HG03460 (cell line): ENCODE measurements around the gene TFPT.
A peak's percentile ranks its signal among the peaks of the same experiment; 100 is the strongest.

Source experiments
- ATAC-seq: cut with Tn5 transposase; IDR thresholded peaks from one replicate; pipeline ENCODE4 v1.9.1; 2021; ENCODE audit not compliant: unreplicated experiment

The TFPT gene, protein sequence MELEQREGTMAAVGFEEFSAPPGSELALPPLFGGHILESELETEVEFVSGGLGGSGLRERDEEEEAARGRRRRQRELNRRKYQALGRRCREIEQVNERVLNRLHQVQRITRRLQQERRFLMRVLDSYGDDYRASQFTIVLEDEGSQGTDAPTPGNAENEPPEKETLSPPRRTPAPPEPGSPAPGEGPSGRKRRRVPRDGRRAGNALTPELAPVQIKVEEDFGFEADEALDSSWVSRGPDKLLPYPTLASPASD

DNA sequence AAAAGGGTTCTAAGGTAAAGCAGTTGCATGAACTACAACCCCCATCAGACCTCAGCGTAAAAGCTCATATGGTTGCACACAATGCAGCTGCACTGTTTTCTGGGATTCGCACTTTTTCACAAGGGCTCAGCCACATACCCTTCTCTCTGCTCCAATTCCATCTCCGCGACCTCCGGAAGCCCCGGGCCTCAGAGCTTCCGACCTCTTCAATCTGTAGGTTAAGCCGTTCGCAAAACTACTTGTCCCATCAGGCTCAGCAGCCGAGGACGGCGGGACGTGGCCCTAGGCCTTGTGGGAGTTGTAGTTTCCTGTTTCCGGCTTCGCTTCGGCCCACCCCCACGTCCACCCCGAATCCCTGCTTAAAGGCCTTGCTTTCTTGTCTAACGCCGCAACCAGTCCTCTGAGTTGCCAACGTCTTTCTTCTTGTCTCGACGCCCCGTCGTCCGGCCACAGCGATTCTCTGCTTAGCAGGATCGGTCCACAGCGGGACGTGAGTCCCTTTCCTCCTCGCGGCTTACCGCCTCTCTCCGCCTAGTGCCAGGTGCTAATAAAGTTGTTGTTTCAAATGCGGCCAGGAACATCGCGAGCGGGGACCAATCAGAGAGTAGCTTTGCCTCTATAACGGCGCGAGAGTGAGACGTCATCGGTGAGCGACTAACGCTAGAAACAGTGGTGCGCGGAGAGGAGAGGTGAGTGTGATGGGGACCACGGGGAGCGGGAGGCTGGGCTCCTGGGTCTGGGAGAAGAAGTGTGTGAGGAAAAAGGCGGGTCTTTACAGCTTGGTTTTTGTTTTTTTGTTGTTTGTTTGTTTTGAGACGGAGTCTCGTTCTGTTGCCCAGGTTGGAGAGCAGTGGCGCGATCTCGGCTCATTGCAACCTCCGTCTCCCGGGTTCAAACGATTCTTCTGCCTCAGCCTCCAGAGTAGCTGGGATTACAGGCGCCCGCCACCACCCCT is at the start of gene TFPT, which contains the start of gene PRPF31:
TSS of gene TFPT (minus strand) at position 549 of the 955 bp plus-strand sequence. CDS start at position 161, 388 bp downstream.
TSS of gene PRPF31 (plus strand) at position 646 of the 955 bp plus-strand sequence. CDS start 2,525 bp downstream, outside the sequence.
- peak; percentile 65 for ATAC-seq

DNA sequence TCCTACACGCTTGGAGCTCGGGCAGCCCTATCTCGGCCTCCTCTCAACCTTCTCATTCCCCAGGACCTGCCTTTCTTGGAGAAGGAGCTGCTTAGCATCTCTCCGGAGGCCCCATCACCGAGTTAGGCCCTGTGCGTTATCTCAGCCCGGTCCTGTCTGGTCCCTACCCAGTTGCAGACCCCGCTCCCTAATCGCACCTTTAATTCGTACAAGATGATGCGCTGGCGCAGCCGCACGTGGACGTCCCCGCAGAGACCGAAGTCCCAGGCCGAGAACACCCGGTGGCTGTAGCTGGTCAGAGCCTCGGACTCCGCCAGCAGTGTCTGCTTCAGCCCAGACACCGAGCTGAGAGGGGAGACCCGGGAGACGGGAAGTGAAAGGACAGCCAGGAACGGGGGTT is 49.8 kb upstream of the TFPT start:
- no peak for ATAC-seq

DNA sequence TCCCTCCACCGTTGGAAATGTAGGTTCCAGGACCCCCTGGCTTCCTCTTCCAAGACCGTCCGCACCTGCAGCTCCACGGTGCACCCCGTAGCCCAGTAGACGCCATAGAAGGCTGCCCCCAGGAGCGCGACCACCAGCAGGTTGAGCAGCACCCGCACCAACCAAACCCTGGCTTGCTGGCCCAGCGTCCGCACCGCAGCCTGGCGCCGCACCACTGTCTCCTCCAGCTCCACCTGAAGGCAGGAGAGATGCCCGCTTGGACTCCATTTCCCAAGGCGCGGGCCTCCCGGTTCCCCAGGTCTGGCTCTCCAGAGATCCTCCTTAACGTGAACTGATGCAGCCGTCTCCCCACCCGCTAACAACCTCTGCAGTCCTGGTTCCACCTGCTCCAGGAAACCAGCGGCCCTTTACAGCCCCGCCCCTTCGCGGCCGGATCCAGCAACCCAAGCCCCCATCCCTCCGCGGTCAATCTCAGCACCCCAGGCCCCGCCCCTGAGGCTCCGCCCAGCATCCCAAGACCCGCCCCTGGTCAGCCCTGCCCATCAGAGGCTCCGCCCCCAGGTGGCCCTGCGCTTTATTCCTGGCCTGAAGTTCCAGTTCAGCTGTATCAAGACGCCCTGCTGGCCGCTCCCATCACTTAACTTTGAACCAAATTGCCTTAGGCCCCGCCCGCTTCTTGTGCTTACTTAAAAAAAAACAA is 49.1 kb upstream of the TFPT start:
- no peak for ATAC-seq

DNA sequence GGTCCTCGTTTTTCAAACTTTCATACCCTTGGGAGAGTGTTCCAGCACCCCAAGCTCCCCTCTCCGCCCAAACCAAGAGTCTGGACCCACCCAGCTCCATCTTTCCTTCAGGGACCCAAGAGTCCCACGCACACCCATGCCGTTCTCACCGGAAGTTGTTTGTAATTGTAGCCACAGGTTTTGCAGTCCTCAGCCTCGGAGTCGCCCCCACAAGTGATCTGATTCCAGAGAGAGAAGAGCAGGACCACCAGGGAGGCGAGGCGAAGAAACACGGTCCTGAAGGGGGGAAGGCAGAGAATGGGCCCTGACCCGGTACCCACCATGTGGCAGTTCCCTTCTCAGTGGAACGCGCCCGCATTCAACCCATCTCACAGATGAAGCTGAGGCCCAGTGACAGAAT is 47.4 kb upstream of the TFPT start:
- no peak for ATAC-seq

DNA sequence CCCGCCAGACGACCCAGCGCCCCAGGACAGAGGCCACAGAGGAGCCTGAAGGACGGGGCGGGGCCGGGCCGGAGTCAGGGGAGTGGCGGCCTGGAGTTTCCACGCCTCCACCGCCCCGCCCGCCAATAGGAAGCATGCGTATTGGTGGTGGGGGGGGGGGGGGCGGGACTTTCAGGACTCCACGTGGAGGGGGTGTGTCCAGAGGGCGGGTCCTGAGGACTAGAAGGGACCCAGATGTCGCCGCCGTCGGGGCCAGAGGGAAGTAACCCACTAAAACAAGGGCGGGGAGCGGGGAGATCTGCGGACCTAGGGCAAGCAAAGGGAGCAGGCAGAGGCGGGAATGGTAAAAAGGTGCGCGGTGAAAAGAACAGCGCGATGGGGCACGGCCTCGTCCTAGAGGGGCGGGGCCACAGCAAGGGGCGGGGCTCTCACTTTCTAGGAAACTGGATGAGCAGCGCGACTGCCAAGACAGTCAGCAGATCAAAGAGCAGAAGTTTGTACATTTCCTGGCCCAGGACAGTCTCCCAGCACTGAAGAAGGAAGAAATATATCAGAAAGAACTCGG is 46.9 kb upstream of the TFPT start:
- ATAC-seq, result no peak

- ATAC-seq, result no peak
Measured at GRCh38 chr19:54160854-54161253, 45.4 kb upstream of the TFPT start.

DNA sequence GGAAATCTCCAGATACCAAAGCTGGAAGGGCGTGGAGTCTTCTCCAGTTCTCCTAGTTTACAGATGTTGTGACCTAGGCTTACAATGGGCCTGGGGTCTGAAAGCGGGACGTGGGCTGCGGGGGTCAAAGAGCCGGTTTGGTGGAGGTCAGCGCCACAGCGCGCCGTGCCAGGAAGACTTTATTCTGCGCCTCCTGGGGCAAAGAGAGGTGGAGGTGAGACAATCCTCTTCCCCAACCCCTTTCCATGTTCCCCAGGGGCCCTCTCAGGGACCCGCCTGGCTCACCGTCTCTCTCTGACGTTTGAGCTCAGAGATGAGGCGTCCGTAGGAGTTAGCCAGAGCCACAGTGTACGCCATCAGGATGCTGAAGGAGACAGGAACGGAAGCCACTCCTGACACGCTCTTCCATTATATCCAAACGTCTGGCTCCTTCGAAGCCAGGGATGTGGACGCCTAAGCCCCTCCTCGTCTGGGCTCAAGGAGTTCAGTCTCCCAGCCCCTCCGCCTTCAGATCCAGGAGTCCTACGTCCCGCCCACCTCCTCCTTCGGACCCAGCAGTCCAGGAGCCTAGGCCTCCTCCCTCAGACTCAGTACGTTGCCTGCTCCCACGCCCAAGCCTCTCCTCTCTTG is 44.8 kb upstream of the TFPT start:
- no peak for ATAC-seq

- peak; percentile 86 for ATAC-seq
Measured at GRCh38 chr19:54159352-54160181, 44.1 kb upstream of the TFPT start, which contains the start of gene LENG1. Gene LENG1 (minus strand): TSS chr19:54159721. CDS start chr19:54159695, 26 bp downstream.

GRCh38 chr19:54158812-54159351 is 43.4 kb upstream of the TFPT start:
- ATAC-seq, result no peak

- no peak for ATAC-seq
Measured at GRCh38 chr19:54156953-54157352, 41.5 kb upstream of the TFPT start.

GRCh38 chr19:54156490-54156889 is 41.0 kb upstream of the TFPT start:
- ATAC-seq, result no peak

GRCh38 chr19:54155694-54156093 is 40.2 kb upstream of the TFPT start:
- no peak for ATAC-seq

GRCh38 chr19:54154603-54155345 is 39.3 kb upstream of the TFPT start:
- no peak for ATAC-seq

DNA sequence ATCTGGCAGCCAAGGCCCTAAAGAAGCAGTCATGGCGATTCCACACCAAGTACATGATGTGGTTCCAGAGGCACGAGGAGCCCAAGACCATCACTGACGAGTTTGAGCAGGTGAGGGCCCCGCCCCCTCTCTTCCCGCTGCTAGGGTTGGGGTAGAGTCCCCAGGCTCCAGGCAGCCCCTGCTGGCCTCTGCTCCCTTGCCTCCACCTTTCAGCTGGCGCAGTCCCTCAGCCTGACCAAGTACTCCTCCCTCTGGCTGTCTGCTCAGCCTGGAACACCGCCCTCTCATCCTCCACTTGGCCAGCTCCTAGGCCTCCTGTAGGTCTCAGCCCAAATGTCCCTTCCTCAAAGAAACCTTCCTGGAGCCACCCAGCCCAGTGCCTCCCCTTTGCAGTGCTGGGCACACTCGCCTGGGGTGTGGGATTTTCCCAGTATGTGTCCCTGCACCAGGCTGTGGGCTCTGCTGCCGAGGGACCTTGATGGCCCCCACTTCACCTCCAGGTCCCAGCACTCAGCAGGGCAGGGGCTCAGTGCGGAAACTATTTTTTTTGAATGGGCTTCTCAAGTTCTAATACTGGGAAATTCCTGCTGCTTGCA is 38.4 kb upstream of the TFPT start:
- ATAC-seq, result no peak

GRCh38 chr19:54152878-54153524 is 37.5 kb upstream of the TFPT start:
- ATAC-seq, result no peak

- no peak for ATAC-seq
Measured at GRCh38 chr19:54152267-54152666, 36.8 kb upstream of the TFPT start.

DNA sequence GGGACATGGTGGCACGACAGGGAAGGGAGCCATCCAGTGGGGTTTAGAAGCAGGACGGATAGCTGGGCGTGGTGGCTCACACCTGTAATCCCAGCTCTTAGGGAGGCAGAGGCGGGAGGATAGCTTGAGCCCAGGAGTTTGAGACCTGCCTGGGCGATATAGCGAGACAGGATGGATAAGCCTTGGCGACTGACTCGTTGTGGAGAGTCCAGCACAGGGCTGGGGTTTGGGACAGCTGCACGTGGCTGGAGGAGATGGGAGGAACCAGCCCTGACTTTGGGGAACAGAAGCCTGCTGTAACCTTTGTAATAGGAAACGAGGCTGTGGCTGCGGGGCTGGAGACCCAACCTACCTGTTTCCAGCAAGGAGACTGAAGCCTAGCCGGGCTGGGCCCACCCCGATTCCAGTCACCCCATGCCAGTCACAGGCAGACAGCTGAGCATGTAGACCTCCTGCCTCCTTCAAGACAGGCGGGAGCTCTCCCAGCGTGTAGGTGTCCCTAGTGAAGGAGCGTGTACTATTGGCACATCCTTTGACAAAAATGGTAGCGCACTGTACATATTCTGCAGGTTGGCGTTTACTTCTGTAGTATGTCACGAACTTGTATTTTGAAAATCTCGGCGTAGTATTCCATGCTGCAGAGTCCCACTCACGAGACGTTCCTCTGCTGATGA is 36.0 kb upstream of the TFPT start:
- no peak for ATAC-seq
